PC-9 (cell line): ENCODE data around the gene RAD18.

Experiments
- CTCF ChIP-seq: fragments of 200-600 bp; sonication (generic); conservative IDR thresholded peaks from 2 replicates; pipeline ENCODE4 v1.6.1; 2017; ENCODE audit warnings: mixed run types, antibody characterized with exemption, mild to moderate bottlenecking, moderate library complexity
- EZH2 ChIP-seq: fragments of 200-600 bp; sonication (generic); IDR thresholded peaks from 2 replicates; pipeline ENCODE4 v1.8.0; 2017; ENCODE audit warnings: antibody characterized with exemption, low read depth

- TF ChIP-seq CTCF (no peak), EZH2 (no peak)
Observed at GRCh38 chr3:8887435-8888300, 75.6 kb downstream of the RAD18 start.
